Large intestine (tissue), 3 donors: ENCODE data around the gene WDR36. TPM values are rescaled to one million over a fixed set of nuclear protein-coding genes. Genes with fewer than 3 reads are reported as not detected.

Experiments used
- DNase-seq, 2 donors: peaks; one replicate each; pipeline versions ENCODE4 v3.0.0 to v3.0.0-alpha.2; 2013
- H3K27ac ChIP-seq: one replicate; pipeline ENCODE4 v1.5.1; 2013; ENCODE audit warnings: low read length
- H3K27me3 ChIP-seq: 2 replicates; pipeline ENCODE4 v1.6.1; 2013; ENCODE audit warnings: low read length; ENCODE audit not compliant: control insufficient read depth, insufficient read depth
- H3K36me3 ChIP-seq: 2 replicates; pipeline ENCODE4 v1.6.1; 2013; ENCODE audit warnings: low read length; ENCODE audit not compliant: control insufficient read depth, insufficient read depth
- H3K4me1 ChIP-seq: one replicate; pipeline ENCODE4 v1.6.1; 2013; ENCODE audit warnings: low read length; ENCODE audit not compliant: control insufficient read depth, insufficient read depth
- H3K4me3 ChIP-seq: one replicate; pipeline ENCODE4 v1.5.1; 2013; ENCODE audit warnings: low read length
- H3K9me3 ChIP-seq: one replicate; pipeline ENCODE4 v1.6.1; 2013; ENCODE audit warnings: mild to moderate bottlenecking, low read depth, low read length, moderate library complexity; ENCODE audit not compliant: control insufficient read depth
- WGBS: methylation state at CpG from one replicate; pipeline ENCODE4 v1.1.5; 2013; ENCODE audit warnings: low lambda C conversion rate; ENCODE audit not compliant: insufficient coverage; 5-methylcytosine and 5-hydroxymethylcytosine counted together
- polyA plus RNA-seq: library from polyadenylated mRNA; unstranded; fragments of 120-200 nt; gene quantifications from one replicate; pipeline ENCODE4 v1.2.1, GENCODE V29; 2013

Gene WDR36
- polyA plus RNA-seq, 1 donor = 21.3 TPM

GRCh38 chr5:111099058-111099778, 7.1 kb downstream of the WDR36 start:
- DNase-seq = no peak
- WGBS = no CpG with 5 or more reads among the region's 1 CpG
- H3K27me3 ChIP-seq = no peaks in the 10 kb centered on the region
- no peak overlapping the region for H3K27ac ChIP-seq
- H3K4me3 ChIP-seq = no peak overlapping the region
- H3K36me3 ChIP-seq = peaks cover 27% of the 10 kb centered on the region
- H3K9me3 ChIP-seq = no peaks in the 10 kb centered on the region
- no peaks in the 10 kb centered on the region for H3K4me1 ChIP-seq

DNA sequence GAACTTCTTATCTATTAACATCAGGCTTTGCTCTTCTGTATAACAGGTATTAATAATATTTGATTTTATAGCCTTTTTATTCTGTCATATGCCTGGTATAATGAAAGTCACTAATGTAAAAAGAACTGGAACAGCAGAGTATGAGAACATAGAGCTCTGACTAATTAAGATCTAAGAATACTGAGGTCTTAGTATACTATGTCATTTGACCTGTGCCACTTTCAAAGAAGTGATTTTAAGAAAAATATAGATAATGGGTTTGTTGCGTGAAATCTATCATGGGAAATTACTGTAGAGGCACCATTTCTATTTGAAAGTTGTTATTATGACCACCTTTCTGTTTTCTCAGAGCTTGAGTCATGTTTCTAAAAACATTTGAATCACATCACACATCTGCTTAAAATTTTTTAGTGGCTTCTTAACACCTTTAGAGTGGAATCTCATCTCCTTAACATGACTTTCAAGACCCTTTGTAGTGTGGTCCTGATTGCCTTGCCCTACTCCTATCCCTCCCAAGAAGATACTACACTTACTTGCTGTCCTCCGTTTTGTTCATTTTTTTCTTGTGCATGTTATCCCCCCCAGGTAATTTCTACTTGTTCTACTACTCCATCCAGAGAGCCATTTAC, 14.3 kb downstream of the WDR36 start:
- no peak for DNase-seq
- Histone ChIP-seq H3K27me3 (no peaks in the 10 kb centered on the region), H3K4me1 (no peaks in the 10 kb centered on the region), H3K4me3 (no peak overlapping the region), H3K27ac (no peak overlapping the region), H3K9me3 (no peaks in the 10 kb centered on the region), H3K36me3 (peaks cover 49% of the 10 kb centered on the region)
- 88% methylated on average over 2 of the region's 2 CpGs for WGBS

GRCh38 chr5:111107371-111107770, 15.2 kb downstream of the WDR36 start:
- DNase-seq = no peak
- Histone ChIP-seq H3K36me3 (peaks cover 56% of the 10 kb centered on the region), H3K27ac (no peak overlapping the region), H3K4me1 (no peaks in the 10 kb centered on the region), H3K9me3 (no peaks in the 10 kb centered on the region), H3K4me3 (no peak overlapping the region), H3K27me3 (no peaks in the 10 kb centered on the region)
- 100% methylated on average over 1 of the region's 2 CpGs for WGBS

- no peak overlapping the region for H3K27ac ChIP-seq
- H3K36me3 ChIP-seq = peaks cover 36% of the 10 kb centered on the region
- no peak for DNase-seq
- H3K27me3 ChIP-seq = no peaks in the 10 kb centered on the region
- H3K4me3 ChIP-seq = no peak overlapping the region
- H3K4me1 ChIP-seq = no peaks in the 10 kb centered on the region
- WGBS = 94% methylated on average over 3 of the region's 3 CpGs
- no peaks in the 10 kb centered on the region for H3K9me3 ChIP-seq
Observed at GRCh38 chr5:111111956-111112355, 19.8 kb downstream of the WDR36 start.

DNA sequence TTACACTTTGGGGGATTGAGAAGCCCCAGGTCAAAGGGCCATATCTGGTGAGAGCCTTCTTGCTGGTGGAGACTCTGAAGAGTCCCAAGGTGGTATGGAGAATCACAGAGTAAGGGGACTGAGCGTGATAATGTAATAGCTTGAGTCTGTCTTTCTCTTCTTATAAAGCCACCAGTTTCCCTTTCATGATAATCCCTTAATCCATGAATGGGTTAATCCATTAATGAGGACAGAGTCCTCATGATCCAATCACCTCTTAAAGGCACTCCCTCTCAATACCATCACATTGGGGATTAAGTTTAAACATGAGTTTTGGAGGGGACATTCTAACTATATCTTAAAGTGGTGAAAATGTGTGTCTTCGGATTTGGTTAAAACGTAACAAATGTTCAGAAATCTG, 21.5 kb downstream of the WDR36 start:
- Histone ChIP-seq H3K4me3 (no peak overlapping the region), H3K9me3 (no peaks in the 10 kb centered on the region), H3K27ac (no peak overlapping the region), H3K4me1 (no peaks in the 10 kb centered on the region), H3K27me3 (no peaks in the 10 kb centered on the region), H3K36me3 (peaks cover 36% of the 10 kb centered on the region)
- no peak for DNase-seq
- WGBS = 100% methylated on average over 2 of the region's 3 CpGs

DNA sequence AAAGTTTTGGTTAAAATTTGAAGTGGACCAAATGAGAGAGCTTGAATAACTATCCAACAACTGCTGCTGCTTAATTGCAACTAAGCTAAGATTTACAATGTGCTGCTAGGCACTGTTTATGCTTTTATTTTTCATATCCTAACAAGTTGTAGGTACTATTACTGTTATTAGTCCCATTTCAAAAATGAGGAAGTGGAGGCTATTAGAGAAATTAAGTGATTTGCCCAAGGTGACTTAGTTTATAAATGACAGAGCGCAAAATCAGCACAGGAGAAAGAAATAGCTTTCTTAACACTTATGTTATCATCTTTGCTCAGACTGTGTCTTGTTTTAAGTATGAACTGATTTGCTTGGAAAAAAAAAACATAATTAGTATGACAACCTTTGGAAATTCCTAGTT, 23.1 kb downstream of the WDR36 start:
- peaks cover 41% of the 10 kb centered on the region for H3K36me3 ChIP-seq
- H3K27ac ChIP-seq = no peak overlapping the region
- H3K9me3 ChIP-seq = no peaks in the 10 kb centered on the region
- no peak for DNase-seq
- WGBS = 100% methylated on average over 1 of the region's 1 CpG
- H3K27me3 ChIP-seq = no peaks in the 10 kb centered on the region
- H3K4me1 ChIP-seq = no peaks in the 10 kb centered on the region
- no peak overlapping the region for H3K4me3 ChIP-seq

GRCh38 chr5:111116550-111116949, 24.4 kb downstream of the WDR36 start:
- H3K4me1 ChIP-seq = no peaks in the 10 kb centered on the region
- H3K27me3 ChIP-seq = no peaks in the 10 kb centered on the region
- WGBS = 83% methylated on average over 1 of the region's 1 CpG
- DNase-seq = no peak
- no peaks in the 10 kb centered on the region for H3K9me3 ChIP-seq
- H3K36me3 ChIP-seq = peaks cover 44% of the 10 kb centered on the region
- H3K27ac ChIP-seq = no peak overlapping the region
- no peak overlapping the region for H3K4me3 ChIP-seq

DNA sequence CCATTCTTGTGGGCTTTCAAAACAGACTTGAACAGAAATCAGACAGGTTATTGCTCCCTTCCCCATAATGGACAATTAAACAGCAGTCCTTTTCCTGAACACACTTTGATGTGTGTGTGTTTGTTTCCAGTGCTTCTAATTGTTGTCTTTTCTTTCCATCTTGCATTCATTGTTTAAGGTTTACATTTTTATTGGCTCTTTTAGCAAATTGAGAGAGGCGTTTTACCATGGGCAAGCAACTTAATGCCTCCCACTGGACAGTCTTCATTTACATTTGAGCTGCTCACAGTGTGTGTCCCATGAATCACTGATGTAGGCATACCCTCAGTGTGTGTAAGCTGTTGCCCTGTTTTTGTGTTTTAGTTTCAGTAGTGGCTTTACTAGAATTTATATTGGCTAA, 25.0 kb downstream of the WDR36 start:
- no peaks in the 10 kb centered on the region for H3K27me3 ChIP-seq
- no peaks in the 10 kb centered on the region for H3K4me1 ChIP-seq
- H3K4me3 ChIP-seq = no peak overlapping the region
- no peak overlapping the region for H3K27ac ChIP-seq
- no peaks in the 10 kb centered on the region for H3K9me3 ChIP-seq
- no CpG with 5 or more reads among the region's 1 CpG for WGBS
- H3K36me3 ChIP-seq = peaks cover 45% of the 10 kb centered on the region
- DNase-seq = no peak

GRCh38 chr5:111119221-111119620, 27.1 kb downstream of the WDR36 start:
- H3K36me3 ChIP-seq = peaks cover 48% of the 10 kb centered on the region
- no peak for DNase-seq

GRCh38 chr5:111119856-111120255, 27.7 kb downstream of the WDR36 start:
- Histone ChIP-seq H3K9me3 (no peaks in the 10 kb centered on the region), H3K4me1 (no peaks in the 10 kb centered on the region), H3K4me3 (no peak overlapping the region), H3K36me3 (peaks cover 48% of the 10 kb centered on the region), H3K27me3 (no peaks in the 10 kb centered on the region), H3K27ac (no peak overlapping the region)
- no peak for DNase-seq
- WGBS = 94% methylated on average over 2 of the region's 2 CpGs

More at GRCh38 chr5:111119221-111119620, 27.1 kb downstream of the WDR36 start:
- no peak overlapping the region for H3K27ac ChIP-seq
- WGBS = 43% methylated on average over 1 of the region's 2 CpGs
- H3K27me3 ChIP-seq = no peaks in the 10 kb centered on the region
- H3K9me3 ChIP-seq = no peaks in the 10 kb centered on the region
- H3K4me3 ChIP-seq = no peak overlapping the region
- H3K4me1 ChIP-seq = no peaks in the 10 kb centered on the region

- Histone ChIP-seq H3K9me3 (no peaks in the 10 kb centered on the region), H3K4me1 (no peaks in the 10 kb centered on the region), H3K27ac (no peak overlapping the region), H3K4me3 (no peak overlapping the region), H3K36me3 (peaks cover 54% of the 10 kb centered on the region), H3K27me3 (no peaks in the 10 kb centered on the region)
- no peak for DNase-seq
- WGBS = 71% methylated on average over 1 of the region's 2 CpGs
Observed at GRCh38 chr5:111120911-111121310, 28.8 kb downstream of the WDR36 start.
